NCI-H446 treated with DMSO at 0.1 percent for 48 hours (cell line): ENCODE results near the gene MESP2.
"Not testable (repeated sequence)": the region's sequence is repeated elsewhere in the genome, so short reads cannot be mapped to it uniquely, and the experiment has no call there.

ENCODE experiments used
- DNase-seq: peaks from one replicate; lab custom pipeline; 2025; lab: John Stamatoyannopoulos, UW

Gene MESP2

DNA sequence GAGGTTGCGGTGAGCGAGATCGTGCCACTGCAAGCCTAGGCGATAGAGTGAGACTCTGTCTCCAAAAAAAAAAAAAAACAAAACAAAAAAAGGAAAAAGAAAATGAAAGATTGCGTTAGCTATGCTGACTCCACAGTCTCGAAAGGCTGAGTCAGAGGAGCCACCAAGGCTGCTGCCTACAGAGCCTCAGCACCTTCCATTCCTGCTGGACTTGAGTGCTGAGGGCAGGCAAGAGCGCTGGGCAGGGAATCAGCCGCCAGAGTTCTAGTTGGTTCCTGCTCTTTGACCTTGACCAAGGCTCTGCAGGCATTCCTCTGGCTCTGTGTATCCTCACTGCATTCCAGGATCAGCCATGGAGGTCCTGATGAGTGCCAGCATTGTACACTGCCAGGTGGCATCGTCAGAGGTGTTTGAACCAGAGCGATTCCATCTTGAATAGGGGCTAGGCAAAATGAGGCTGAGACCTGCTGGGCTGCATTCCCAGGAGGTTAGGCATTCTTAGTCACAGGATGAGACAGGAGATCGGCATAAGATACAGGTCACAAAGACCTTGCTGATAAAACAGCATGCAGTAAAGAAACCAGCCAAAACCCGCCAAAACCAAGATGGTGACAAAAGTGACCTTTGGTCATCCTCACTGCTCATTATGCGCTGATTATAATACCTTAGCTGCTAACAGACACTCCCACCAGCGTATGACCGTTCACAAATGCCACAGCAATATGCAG, 5.9 kb downstream of the MESP2 start:
- DNase-seq: no peak

DNA sequence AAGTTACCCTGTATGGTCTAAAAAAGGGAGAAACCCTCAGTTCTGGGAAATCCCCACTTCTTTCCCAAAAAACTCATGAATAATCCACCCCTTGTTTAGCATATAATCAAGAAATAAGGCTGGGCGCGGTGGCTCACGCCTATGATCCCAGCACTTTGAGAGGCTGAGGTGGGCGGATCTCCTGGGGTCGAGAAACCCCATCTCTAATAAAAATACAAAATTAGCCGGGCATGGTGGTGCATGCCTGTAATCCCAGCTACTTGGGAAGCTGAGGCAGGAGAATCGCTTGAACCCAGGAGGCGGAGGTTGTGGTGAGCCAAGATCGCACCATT, 6.5 kb downstream of the MESP2 start:
- not testable (repeated sequence) for DNase-seq

DNA sequence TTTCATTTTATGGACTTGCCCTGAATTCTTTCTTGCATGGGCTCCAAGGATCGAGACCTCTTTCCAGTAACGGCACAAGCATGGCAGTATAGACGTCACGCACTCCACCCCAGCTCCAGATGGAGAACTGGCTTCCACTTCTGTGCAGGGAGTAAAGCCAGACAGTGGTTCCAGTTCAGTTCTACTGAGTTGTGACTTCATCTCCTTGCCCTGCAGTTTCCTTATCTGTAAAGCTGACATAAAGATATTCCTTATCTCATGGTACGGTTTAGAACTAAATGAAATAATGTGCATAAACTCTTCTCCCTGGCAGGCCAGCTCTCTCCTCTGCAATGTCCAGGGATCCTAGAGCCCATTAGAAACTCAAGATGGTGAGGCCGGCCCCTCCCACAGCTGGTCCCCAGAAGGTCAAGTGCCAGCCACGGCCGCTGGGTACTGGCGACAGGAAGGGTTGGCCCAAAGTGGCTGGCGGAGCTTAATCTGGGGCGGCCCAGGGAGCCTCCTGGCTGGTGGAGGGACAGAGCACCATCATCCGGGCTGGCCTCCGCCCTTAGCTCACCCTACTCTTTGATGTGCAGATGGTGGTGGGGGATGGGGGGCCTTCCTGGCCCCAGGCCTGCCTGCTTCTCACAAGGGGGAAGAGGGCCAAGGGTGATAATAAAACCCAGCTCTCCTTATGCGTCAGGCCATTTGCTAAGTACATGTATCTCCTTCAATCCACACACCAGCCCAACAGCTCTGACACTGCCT, 7.2 kb downstream of the MESP2 start:
- DNase-seq: peak; percentile 4

DNA sequence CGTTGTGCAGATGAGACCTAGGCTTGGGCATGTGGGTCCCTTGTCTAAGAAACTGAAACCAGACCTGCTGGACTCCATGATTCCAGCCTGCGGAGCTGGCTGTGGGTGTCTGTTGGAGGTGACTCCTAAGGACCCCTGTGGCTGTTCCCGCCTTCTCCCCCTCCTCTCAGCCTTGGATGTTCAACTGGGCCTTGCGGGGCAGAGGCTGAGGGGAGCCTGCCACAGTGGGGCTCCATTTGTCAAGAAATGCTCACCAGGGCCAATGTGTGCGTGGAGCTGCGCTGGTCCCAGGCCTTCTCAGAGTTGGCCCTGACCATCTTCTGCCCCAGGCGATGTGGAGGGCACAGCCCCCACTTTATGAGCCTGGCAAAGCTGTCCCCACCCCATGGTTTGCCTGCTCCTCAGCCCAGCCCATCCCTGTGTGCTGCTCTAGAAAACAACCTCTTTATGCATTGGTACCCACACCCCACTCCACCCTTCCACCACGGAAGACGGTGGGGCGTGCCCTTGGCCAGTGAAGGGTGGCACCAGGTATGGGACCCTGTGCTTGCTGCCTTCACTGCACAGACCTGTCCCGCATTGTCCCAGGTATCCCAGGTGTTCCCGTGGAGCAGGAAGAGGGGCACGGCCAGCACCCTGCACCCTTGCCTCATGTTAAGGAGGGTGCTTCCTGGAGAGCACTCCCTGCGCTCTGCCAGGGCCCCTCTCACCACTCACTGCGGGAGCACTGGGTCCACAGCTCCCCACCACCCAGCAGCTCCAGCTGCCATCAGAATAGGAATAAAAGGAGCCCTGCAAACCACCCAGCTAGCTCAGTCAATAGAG, 7.9 kb downstream of the MESP2 start:
- DNase-seq: no peak

DNA sequence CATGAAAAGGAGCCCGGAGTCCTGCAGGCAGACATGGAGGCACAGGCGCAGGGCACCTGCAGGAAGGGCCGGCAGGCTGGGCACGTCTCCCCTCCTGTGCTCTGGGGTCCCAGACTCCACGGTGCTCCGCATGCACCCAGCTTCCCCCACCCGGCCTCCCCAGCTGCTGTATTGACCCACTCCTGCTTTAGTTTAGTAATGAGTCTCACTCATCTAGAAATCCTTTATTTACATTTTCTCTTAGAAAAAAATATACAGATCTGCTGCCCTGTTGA, 8.5 kb downstream of the MESP2 start:
- no peak for DNase-seq

DNA sequence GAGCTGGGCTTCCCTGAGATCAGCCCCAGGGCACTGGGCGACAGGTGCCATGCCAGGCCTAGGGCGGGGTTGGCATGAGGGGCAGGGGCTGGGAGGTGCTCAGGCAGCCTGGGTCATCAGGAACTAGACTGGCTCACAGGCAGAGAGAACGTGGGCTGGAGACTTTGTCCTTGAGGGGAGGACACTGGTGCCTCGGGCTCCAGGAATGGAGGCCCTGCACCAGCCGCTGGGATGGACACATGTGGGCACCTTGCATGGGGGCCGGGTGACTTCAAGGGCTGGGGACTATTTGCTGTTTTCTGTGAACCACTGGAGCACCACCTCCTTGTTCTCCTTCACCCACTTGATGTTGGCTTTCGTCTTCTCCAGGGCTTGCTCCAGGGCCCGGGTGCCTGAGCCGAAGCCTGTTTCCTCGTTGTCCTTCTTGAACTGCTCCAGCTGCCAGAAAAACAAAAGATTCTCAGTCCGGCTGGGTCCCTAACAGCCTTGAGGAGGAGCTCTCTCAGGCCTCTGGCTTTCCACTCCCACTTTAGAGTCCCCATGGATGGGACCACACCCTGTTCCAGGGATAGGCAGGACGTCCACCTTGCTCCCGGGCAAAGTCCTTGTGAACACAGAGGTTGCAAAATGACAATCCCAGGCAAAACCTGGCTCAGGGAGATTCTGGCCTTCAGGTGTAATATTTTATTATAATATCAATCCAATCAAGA, 9.1 kb downstream of the MESP2 start:
- no peak for DNase-seq

DNA sequence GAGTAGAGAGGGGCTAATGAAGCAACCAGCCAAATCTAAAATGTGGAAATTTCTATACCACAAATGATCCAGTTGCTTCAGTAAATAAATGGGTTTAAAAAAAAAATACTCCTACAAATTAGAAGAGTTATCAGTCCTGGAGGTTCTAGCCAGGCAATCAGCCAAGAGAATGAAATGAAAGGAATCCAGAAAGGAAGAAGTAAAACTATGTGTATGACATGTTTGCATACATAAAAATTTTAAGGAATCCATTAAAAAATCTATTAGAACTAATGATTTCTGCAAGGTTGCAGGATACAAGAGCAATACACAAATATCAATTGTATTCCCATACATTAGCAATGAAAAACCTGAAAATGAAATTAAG, 9.6 kb downstream of the MESP2 start:
- DNase-seq: no peak

DNA sequence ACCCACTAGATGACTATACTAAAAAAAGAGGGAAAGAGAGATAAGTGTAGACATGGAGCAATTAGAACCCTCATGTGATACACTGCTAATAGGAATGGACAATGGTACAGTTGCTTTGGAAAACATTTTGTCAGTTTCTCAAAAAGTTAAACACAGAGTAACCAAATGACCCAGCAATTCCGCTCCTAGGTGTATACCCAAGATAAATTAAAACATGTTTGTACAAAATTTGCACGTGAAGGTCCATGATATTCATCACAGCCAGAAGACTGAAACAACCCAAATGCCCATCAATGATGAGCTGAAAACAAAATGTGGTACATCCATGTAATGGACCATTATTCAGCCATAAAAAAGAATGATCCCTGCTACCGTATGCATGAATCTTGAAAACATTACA, 11.8 kb downstream of the MESP2 start:
- DNase-seq: no peak

DNA sequence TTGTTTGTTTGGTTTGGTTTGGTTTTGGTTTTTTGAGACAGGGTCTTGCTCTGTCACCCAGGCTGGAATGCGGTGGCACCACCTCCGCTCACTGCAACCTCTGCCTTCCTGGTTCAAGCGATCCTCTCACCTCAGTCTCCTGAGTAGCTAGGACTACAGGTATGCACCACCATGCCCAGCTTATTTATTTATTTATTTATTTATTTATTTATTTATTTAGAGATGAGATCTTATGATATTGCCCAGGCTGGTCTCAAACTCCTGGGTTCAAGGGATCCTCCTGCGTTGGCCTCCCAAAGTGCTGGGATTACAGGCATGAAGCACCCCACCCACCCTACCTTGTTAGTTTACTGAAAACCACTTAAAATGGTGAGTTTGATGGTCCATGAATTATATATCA, 12.5 kb downstream of the MESP2 start:
- DNase-seq: not testable (repeated sequence)

DNA sequence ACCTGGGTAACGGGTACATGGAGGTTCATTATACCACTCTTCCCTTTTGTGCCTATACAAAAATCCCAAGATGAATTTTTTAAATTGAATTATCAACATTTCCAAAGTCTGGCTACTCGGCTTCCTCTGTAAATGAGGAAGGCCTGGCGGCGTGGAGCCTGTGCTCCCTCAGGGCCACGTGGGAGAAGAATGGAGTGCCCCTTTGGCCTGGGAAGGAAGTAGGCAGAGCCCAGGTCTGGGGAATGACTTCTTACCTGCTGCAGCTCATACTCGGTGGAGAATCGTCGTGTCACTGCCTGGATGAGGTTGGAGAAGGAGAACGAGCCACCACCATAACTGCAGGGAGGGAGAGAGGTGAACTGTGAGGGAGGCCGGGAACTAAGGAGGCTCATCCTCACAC, 14.1 kb downstream of the MESP2 start:
- no peak for DNase-seq

DNA sequence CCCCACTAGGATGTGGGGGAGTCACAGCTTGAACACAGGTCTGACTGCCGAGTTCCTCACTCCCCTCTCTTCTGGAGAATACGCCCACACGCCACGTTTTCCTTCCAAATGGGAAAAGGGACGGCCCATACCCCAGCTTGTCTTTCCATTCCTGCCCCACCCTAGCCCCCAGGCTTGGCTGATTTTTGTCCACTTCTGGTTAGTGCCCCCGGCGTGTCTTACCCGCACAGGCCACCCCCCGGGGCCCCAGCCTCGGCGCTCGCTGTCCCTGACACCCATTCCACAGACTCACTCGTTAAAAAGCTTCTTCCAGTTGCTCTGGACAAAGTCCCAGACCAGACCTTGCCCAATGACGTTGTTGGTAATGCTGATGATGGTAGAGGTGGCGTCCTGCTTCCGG, 14.5 kb downstream of the MESP2 start:
- DNase-seq: no peak

DNA sequence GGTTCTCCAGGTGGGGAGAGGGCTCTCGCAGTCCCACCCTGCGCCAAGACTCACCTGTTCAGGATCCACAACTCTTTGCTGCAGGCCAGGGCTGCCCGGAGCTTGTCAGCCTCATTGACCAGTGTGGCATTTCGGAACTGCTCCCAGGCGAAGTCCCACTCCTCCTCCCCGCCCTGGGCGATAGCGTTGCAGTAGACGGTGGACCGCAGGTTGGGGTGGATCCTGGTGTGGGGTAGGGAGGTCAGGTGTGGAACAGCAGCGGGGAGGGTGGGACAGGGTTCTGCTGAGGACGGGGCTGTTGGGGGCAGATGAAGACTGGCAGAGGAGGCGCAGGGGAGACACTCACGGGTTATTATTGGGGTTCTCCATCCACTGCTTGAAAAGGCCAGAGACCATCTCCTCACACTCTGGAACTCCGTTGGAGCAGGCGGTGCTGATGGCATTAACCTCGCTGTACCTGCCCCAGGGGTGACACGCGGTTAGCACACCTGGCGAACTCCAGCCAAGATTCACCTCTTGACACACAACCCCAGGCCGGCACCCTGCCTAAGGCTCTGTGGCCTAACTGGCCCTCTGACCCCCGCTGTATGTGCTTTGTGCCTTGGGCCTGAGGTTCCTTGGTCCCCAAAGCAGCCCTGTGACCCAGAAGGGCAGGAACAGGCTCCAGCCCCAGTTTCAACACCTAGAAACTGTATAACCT, 16.1 kb downstream of the MESP2 start:
- no peak for DNase-seq

DNA sequence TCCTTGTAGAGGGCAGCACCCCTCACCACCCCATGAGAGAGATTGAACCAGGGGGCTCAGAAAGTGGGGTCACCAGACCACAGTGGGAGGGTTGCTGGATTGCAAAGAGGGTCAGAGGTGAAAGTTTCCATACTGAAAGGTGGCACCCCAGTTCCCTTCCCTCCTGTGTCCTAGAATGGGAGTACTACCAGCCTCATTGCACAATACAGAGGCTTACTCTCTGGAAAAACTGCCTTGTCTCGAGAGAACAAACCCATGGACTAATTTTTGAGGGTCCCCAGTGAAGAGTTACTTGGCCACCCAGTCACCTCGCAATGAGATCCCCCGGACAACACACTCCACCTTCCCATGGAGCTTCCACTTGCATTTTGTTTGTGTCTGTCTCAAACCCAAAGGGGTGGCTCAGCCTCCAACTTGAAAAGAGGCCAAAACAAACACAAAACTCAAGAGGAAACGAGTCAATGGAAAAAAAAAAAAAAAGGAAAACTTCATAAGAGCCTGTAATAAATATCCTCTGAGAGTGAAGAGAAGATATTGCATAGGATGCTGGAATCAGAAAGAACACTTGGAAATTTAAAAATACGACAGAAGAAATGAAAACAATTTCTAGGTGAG, 18.6 kb downstream of the MESP2 start:
- no peak for DNase-seq

DNA sequence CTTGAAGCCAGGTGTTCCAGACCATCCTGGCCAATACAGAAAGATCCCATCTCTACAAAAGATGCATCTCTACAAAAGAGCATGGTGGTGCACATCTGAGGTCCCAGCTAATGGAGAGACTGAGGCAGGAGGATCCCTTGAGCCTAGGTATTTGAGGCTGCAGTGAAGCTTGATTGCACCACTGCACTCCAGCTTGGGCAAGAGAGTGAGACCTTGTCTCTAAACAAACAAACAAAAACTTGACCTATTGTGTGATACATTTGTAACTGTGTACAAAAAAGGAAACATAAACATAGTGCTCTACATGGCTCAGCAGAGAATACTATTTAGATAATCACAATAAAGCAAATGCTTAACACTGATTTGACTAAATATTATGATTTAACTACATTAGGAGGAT, 19.9 kb downstream of the MESP2 start:
- no peak for DNase-seq

DNA sequence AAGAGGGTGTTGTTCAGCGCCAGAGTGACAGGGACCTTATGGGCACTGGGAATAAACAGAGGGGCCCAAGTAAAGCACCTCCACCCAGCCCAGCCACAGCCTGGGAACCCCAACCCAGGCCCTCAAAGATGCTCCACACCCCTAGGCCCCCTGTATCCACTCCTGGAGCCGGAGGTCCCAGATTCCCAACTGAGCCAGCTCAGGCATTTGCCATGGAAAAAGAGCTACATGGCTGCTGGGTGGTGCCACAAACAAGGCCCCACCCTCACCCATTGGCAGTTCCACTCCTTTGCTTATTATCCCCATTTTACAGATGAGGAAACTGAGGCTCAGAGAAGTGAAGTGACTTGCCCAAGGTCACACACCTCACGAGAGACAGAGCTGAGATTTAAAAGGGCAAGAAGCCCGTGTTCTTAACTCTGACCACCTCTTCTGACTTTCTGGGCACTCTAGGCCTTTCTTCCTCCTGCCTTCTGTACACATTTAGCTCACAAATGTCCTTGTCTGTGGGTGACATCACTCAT, 21.6 kb downstream of the MESP2 start:
- no peak for DNase-seq

DNA sequence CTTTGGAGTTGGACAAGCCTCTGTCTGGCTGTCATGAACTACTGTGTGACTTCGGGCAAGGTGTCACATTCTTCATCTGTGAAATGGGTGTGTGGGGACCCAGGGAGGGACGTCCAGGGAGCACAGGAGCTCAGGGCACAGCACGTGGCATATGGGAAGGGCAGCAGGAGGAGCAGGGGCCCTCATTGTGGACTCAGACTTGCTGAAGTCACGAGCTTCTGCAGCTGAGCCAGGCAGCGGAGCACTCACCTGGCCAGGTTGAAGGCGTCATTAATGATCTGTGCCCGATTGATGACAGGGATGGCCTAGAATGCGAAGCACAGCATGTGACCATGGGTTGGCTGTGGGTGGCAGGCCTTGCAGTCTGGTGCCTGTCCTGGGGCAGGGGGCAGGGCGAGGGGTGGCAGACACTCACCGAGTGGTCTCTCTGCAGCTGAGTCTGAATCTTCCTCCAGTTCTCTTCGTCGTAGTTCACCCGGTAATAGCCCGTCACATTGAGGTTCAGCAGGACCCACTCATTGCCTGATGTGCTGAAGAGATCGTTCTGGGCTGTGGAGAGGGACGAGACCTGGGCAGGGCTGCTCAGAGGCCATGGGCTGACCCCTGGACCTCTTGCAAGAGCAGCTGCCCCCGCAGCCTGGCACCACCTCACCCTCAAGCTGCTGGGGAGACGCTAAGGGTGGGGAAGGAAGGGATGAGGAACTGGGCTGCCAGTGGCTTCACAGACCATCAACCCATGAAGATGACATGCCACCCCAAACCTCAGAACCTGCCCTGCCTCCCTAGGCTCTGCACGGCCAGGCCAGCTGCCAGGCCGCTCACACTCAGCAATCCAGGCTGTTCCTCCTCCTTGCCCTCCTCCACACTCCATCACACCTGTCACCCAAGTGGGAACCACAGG, 23.1 kb downstream of the MESP2 start:
- no peak for DNase-seq

DNA sequence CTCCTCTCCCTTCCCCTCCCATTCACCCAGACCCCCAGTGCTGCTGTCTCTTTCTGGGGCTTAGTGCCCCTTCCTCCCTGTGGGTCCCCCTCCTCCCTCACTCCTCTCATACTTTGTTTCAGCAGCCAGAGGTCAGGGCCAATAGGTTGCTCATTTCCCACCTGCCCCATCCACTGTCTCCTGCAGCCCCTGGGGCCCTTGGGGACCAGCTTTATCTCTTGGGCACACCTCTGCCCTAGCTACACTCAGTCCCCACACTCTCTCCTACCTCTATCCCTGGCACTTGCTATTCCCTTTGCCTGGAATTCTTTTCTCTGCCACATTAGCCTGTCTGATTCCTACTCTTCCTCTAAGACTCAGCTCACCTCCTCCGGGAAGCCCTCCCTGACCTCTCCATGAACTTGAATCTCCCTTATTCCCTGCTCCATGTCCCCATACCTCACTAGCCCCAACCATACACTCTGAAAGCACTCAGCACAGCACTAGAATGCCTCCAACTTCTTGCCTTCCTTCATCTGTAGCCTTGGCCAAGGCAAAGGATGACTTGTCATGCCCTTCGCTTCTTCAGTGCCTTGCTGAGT, 23.9 kb downstream of the MESP2 start:
- no peak for DNase-seq

DNA sequence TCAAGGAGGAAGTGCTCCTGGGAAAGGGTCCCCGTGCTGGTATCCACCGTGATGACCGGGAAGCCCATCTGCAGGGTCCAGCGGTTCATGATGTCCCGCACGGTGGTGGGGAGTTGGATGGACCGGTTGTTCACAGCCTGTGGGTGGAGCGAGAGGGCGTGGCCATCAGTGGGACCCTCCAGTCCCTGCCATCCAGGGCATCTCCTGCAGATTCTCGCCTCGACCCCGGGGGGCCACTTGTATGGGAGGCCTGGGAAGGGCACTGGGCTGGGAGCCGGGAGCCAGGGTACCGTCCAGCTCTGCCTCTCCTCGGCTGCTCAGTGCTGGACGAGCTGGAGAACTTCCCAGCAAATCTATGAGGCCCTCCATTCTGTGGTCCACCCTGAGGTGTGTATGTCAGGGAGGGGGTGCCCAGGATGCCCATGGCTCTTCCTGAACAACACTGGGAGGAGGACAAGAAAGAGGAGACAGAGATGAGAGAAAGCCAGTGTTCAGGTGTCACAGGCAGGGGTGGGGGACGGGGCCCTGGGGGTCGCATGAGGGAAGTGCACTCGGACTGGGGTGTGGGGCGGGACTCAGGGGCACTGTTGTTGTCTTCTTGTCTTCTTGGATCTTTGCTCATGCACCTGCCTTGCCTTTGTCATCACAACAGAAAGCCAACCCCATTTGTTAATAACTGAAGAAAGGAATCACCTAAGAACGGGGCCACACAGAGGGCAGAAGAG, 25.5 kb downstream of the MESP2 start:
- DNase-seq: no peak

DNA sequence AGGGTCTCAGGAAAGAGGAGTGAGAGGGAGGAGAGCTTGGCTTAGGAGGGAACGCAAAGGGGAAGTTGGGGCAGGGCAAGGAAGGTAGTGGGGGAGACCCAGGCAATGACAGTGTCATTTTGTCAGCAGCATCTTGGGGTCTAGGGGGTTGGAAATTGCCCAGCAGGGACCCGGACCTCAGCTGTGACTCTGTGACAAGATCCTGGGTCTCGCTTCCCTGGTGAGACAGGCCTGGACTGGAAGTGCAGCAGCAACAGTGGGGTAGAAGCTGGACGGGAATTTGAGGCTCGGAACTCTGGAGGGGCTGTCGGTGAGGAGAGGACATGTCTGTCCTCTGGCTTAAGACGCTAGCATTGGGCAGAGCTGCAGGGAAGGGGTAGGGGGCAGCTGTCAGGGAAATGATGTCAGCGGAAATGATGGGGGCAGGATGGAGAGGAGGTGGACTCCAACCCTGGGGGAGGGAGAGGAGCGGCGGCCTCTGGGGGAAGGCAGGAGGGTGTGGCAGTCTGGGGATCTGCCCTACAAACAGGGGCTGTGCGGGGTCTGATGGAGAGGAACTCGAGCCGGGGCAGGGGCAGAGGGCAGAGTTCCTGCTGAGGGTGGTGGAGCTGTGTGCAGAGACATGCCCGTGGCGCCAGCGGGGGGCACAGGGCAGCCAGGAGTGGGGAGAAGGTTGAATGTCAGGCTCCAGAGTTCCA, 26.2 kb downstream of the MESP2 start:
- no peak for DNase-seq
